ENCODE measurements around the gene ARHGAP42.
A peak's percentile ranks its signal among the peaks of the same experiment; 100 is the strongest.

ARHGAP42 gene

GRCh38 chr11:100922121-100922520, 235.0 kb downstream of the ARHGAP42 start:
- no peak for DNase-seq (ENCODE audit: low read depth)

- no peak for DNase-seq (ENCODE audit: low read depth)
These were observed 236.5 kb downstream of the ARHGAP42 start for GRCh38 chr11:100923555-100923954.

GRCh38 chr11:100925935-100926334, 238.8 kb downstream of the ARHGAP42 start:
- DNase-seq (ENCODE audit: low read depth) = peak; percentile 31

- DNase-seq (ENCODE audit: low read depth) = no peak
These were observed 240.5 kb downstream of the ARHGAP42 start for GRCh38 chr11:100927579-100927978.

- DNase-seq (ENCODE audit: low read depth) = no peak
These were observed 241.3 kb downstream of the ARHGAP42 start for GRCh38 chr11:100928426-100928825.

- DNase-seq (ENCODE audit: low read depth) = no peak
These were observed 242.3 kb downstream of the ARHGAP42 start for GRCh38 chr11:100929377-100929776.

- no peak for DNase-seq (ENCODE audit: low read depth)
These were observed 243.2 kb downstream of the ARHGAP42 start for GRCh38 chr11:100930185-100930778.

- no peak for DNase-seq (ENCODE audit: low read depth)
These were observed 245.5 kb downstream of the ARHGAP42 start for GRCh38 chr11:100932474-100933100.

GRCh38 chr11:100936781-100937180, 249.7 kb downstream of the ARHGAP42 start:
- DNase-seq (ENCODE audit: low read depth) = no peak

GRCh38 chr11:100939571-100939970, 252.5 kb downstream of the ARHGAP42 start:
- DNase-seq (ENCODE audit: low read depth) = no peak

- no peak for DNase-seq (ENCODE audit: low read depth)
These were observed 253.0 kb downstream of the ARHGAP42 start for GRCh38 chr11:100940111-100940510.

GRCh38 chr11:100941033-100941432, 253.9 kb downstream of the ARHGAP42 start:
- DNase-seq (ENCODE audit: low read depth) = no peak

- no peak for DNase-seq (ENCODE audit: low read depth)
These were observed 254.9 kb downstream of the ARHGAP42 start for GRCh38 chr11:100942016-100942415.

GRCh38 chr11:100948936-100949335, 261.8 kb downstream of the ARHGAP42 start:
- no peak for DNase-seq (ENCODE audit: low read depth)

- DNase-seq (ENCODE audit: low read depth) = no peak
These were observed 262.4 kb downstream of the ARHGAP42 start for GRCh38 chr11:100949443-100949842.

GRCh38 chr11:100955318-100955717, 268.2 kb downstream of the ARHGAP42 start:
- DNase-seq (ENCODE audit: low read depth) = no peak

- no peak for DNase-seq (ENCODE audit: low read depth)
These were observed 269.3 kb downstream of the ARHGAP42 start for GRCh38 chr11:100956351-100956750.

GRCh38 chr11:100957499-100957898, 270.4 kb downstream of the ARHGAP42 start:
- no peak for DNase-seq (ENCODE audit: low read depth)

- no peak for DNase-seq (ENCODE audit: low read depth)
These were observed 274.5 kb downstream of the ARHGAP42 start for GRCh38 chr11:100961633-100962032.

- no peak for DNase-seq (ENCODE audit: low read depth)
These were observed 276.3 kb downstream of the ARHGAP42 start for GRCh38 chr11:100963375-100963774.

- DNase-seq (ENCODE audit: low read depth) = peak; percentile 12
These were observed 277.3 kb downstream of the ARHGAP42 start for GRCh38 chr11:100964435-100964834.

- DNase-seq (ENCODE audit: low read depth) = no peak
These were observed 278.3 kb downstream of the ARHGAP42 start for GRCh38 chr11:100965346-100965745.

- no peak for DNase-seq (ENCODE audit: low read depth)
These were observed 279.3 kb downstream of the ARHGAP42 start for GRCh38 chr11:100966366-100966765.

GRCh38 chr11:100969008-100969407, 281.9 kb downstream of the ARHGAP42 start:
- no peak for DNase-seq (ENCODE audit: low read depth)
